ENCODE measurements around the gene AXL. TPM values are rescaled to one million over a fixed set of nuclear protein-coding genes. Genes with fewer than 3 reads are reported as not detected.

The AXL gene
- total RNA-seq, 1 donor from 2014 or later = not detected

- ChIA-PET CTCF (no interaction called here), POLR2A (no interaction called here)
- ATAC-seq (ENCODE audit: low read depth) (no peak), DNase-seq (no peak)
- Mint-ChIP-seq H3K9me3 (no peaks in the 10 kb centered on the region), H3K4me3 (no peak overlapping the region), H3K4me1 (peaks cover 12% of the 10 kb centered on the region), H3K27ac (no peak overlapping the region), H3K36me3 (ENCODE audit: low read depth) (no peaks in the 10 kb centered on the region), H3K27me3 (peaks cover 50% of the 10 kb centered on the region)
- no peak for TF ChIP-seq CTCF (IDR thresholded peaks at IDR 0.05)
- intact Hi-C loops (cut with micrococcal nuclease) = no loop called here
Measured at GRCh38 chr19:41223431-41224234, 4.6 kb downstream of the AXL start.

- Mint-ChIP-seq H3K36me3 (ENCODE audit: low read depth) (no peaks in the 10 kb centered on the region), H3K27ac (no peak overlapping the region), H3K9me3 (no peaks in the 10 kb centered on the region), H3K4me3 (no peak overlapping the region), H3K4me1 (peaks cover 12% of the 10 kb centered on the region), H3K27me3 (peaks cover 44% of the 10 kb centered on the region)
- ChIA-PET POLR2A (no interaction called here), CTCF (no interaction called here)
- no peak for ATAC-seq (ENCODE audit: low read depth)
- no peak for TF ChIP-seq CTCF (IDR thresholded peaks at IDR 0.05)
- intact Hi-C loops (cut with micrococcal nuclease) = no loop called here
- no peak for DNase-seq
Measured at GRCh38 chr19:41224632-41225031, 5.6 kb downstream of the AXL start.

- H3K4me1 Mint-ChIP-seq = peaks cover 12% of the 10 kb centered on the region
- no peak overlapping the region for H3K27ac Mint-ChIP-seq
- TF ChIP-seq CTCF (IDR thresholded peaks at IDR 0.05) = no peak
- no peaks in the 10 kb centered on the region for H3K9me3 Mint-ChIP-seq
- H3K4me3 Mint-ChIP-seq = peak overlapping the region; percentile 58
- intact Hi-C loops (cut with micrococcal nuclease) = no loop called here
- ChIA-PET CTCF (no interaction called here), POLR2A (no interaction called here)
- peaks cover 39% of the 10 kb centered on the region for H3K27me3 Mint-ChIP-seq
- no peak for DNase-seq
- no peaks in the 10 kb centered on the region for H3K36me3 Mint-ChIP-seq (ENCODE audit: low read depth)
- ATAC-seq (ENCODE audit: low read depth) = no peak
Measured at GRCh38 chr19:41225238-41226052, 6.4 kb downstream of the AXL start.

GRCh38 chr19:41226053-41226873, 7.2 kb downstream of the AXL start:
- Mint-ChIP-seq H3K27me3 (peaks cover 36% of the 10 kb centered on the region), H3K4me3 (peak overlapping the region; percentile 66), H3K27ac (no peak overlapping the region), H3K4me1 (peaks cover 12% of the 10 kb centered on the region), H3K9me3 (no peaks in the 10 kb centered on the region), H3K36me3 (ENCODE audit: low read depth) (no peaks in the 10 kb centered on the region)
- ATAC-seq (ENCODE audit: low read depth) (no peak), DNase-seq (no peak)
- POLR2A ChIA-PET = no interaction called here
- CTCF ChIA-PET = no interaction called here
- intact Hi-C loops (cut with micrococcal nuclease) = no loop called here
- TF ChIP-seq CTCF (IDR thresholded peaks at IDR 0.05) = no peak

All from activated B cell treated with CpG ODN at 0.5 μM for 24 hours (primary cell).